Measurements from ENCODE around the gene FANK1.

The FANK1 gene

GRCh38 chr10:125852487-125852886 lies 43.9 kb upstream of the FANK1 start:
- no peaks in the 10 kb centered on the region for H3K4me1 ChIP-seq (ENCODE audit: control extremely low read depth in 1 of 4, control insufficient read depth in 4 of 4, insufficient read depth in 4 of 4, low read length in 3 of 4)
- H3K27ac ChIP-seq (ENCODE audit: insufficient read depth in 1 of 2, low read depth in 1 of 2, low read length in 2 of 2, poor library complexity in 1 of 2, severe bottlenecking in 2 of 2) = no peak overlapping the region
- H3K9me3 ChIP-seq (ENCODE audit: control extremely low read depth in 1 of 5, control insufficient read depth in 4 of 5, insufficient read depth in 2 of 5, low read depth in 1 of 5, low read length in 4 of 5) = no peaks in the 10 kb centered on the region
- no peak overlapping the region for H3K4me3 ChIP-seq (ENCODE audit: control insufficient read depth in 1 of 7, extremely low read depth in 1 of 7, insufficient read depth in 4 of 7, low read depth in 2 of 7, low read length in 6 of 7)
- no peak for DNase-seq
- WGBS (ENCODE audit: insufficient coverage) = 99% methylated on average over 7 of the region's 7 CpGs
- no peaks in the 10 kb centered on the region for H3K27me3 ChIP-seq (replicated peaks in 2 of 5; ENCODE audit: control insufficient read depth in 4 of 5, insufficient read depth in 5 of 5, low read length in 4 of 5)
- ChIA-PET CTCF (no interaction called here), POLR2A (no interaction called here)
- H3K36me3 ChIP-seq (ENCODE audit: control insufficient read depth in 4 of 4, insufficient read depth in 4 of 4, low read length in 3 of 4) = peaks cover 16 to 54% (median 42%) of the 10 kb centered on the region in 4 experiments

- CTCF ChIA-PET = no interaction called here
- Histone ChIP-seq H3K9me3 (ENCODE audit: control extremely low read depth in 1 of 5, control insufficient read depth in 4 of 5, insufficient read depth in 2 of 5, low read depth in 1 of 5, low read length in 4 of 5) (no peaks in the 10 kb centered on the region), H3K4me3 (ENCODE audit: control insufficient read depth in 1 of 7, extremely low read depth in 1 of 7, insufficient read depth in 4 of 7, low read depth in 2 of 7, low read length in 6 of 7) (no peak overlapping the region), H3K36me3 (ENCODE audit: control insufficient read depth in 4 of 4, insufficient read depth in 4 of 4, low read length in 3 of 4) (peaks cover 3 to 36% (median 19%) of the 10 kb centered on the region in 4 experiments), H3K27me3 (replicated peaks in 2 of 5; ENCODE audit: control insufficient read depth in 4 of 5, insufficient read depth in 5 of 5, low read length in 4 of 5) (no peaks in the 10 kb centered on the region), H3K4me1 (ENCODE audit: control extremely low read depth in 1 of 4, control insufficient read depth in 4 of 4, insufficient read depth in 4 of 4, low read length in 3 of 4) (no peaks in the 10 kb centered on the region), H3K27ac (ENCODE audit: insufficient read depth in 1 of 2, low read depth in 1 of 2, low read length in 2 of 2, poor library complexity in 1 of 2, severe bottlenecking in 2 of 2) (no peak overlapping the region)
- WGBS (ENCODE audit: insufficient coverage) = 94% methylated on average over 2 of the region's 2 CpGs
- POLR2A ChIA-PET = no interaction called here
- DNase-seq = no peak
Observed at GRCh38 chr10:125857185-125857760, 39.1 kb upstream of the FANK1 start.

- CTCF ChIA-PET = interaction anchor here (0.6 to 0.9 kb wide), 2 partner anchors 10 to 20 kb away, joined by 3 read pairs; no protein-coding TSS in a partner anchor
Observed at GRCh38 chr10:125859128-125859817, 37.1 kb upstream of the FANK1 start.

GRCh38 chr10:125865120-125865519 lies 31.2 kb upstream of the FANK1 start:
- no peak for DNase-seq
- Histone ChIP-seq H3K4me3 (ENCODE audit: control insufficient read depth in 1 of 7, extremely low read depth in 1 of 7, insufficient read depth in 4 of 7, low read depth in 2 of 7, low read length in 6 of 7) (no peak overlapping the region), H3K36me3 (ENCODE audit: control insufficient read depth in 4 of 4, insufficient read depth in 4 of 4, low read length in 3 of 4) (peaks cover 5 to 21% (median 19%) of the 10 kb centered on the region in 4 experiments), H3K4me1 (ENCODE audit: control extremely low read depth in 1 of 4, control insufficient read depth in 4 of 4, insufficient read depth in 4 of 4, low read length in 3 of 4) (no peaks in the 10 kb centered on the region), H3K27ac (ENCODE audit: insufficient read depth in 1 of 2, low read depth in 1 of 2, low read length in 2 of 2, poor library complexity in 1 of 2, severe bottlenecking in 2 of 2) (no peak overlapping the region), H3K27me3 (replicated peaks in 2 of 5; ENCODE audit: control insufficient read depth in 4 of 5, insufficient read depth in 5 of 5, low read length in 4 of 5) (no peaks in the 10 kb centered on the region), H3K9me3 (ENCODE audit: control extremely low read depth in 1 of 5, control insufficient read depth in 4 of 5, insufficient read depth in 2 of 5, low read depth in 1 of 5, low read length in 4 of 5) (no peaks in the 10 kb centered on the region)
- ChIA-PET POLR2A (interaction anchor here (0.5 kb wide), 1 partner anchor 29 kb away, joined by 3 read pairs; no protein-coding TSS in a partner anchor), CTCF (interaction anchor here (0.7 to 1.1 kb wide), 3 partner anchors 18 to 639 kb away, joined by 3 read pairs; no protein-coding TSS in a partner anchor)
- 100% methylated on average over 2 of the region's 3 CpGs for WGBS (ENCODE audit: insufficient coverage)

More at GRCh38 chr10:125859128-125859817, 37.1 kb upstream of the FANK1 start:
- Histone ChIP-seq H3K4me3 (ENCODE audit: control insufficient read depth in 1 of 7, extremely low read depth in 1 of 7, insufficient read depth in 4 of 7, low read depth in 2 of 7, low read length in 6 of 7) (no peak overlapping the region), H3K36me3 (ENCODE audit: control insufficient read depth in 4 of 4, insufficient read depth in 4 of 4, low read length in 3 of 4) (peaks cover 5 to 33% (median 16%) of the 10 kb centered on the region in 4 experiments), H3K4me1 (ENCODE audit: control extremely low read depth in 1 of 4, control insufficient read depth in 4 of 4, insufficient read depth in 4 of 4, low read length in 3 of 4) (no peaks in the 10 kb centered on the region), H3K27me3 (replicated peaks in 2 of 5; ENCODE audit: control insufficient read depth in 4 of 5, insufficient read depth in 5 of 5, low read length in 4 of 5) (no peaks in the 10 kb centered on the region), H3K9me3 (ENCODE audit: control extremely low read depth in 1 of 5, control insufficient read depth in 4 of 5, insufficient read depth in 2 of 5, low read depth in 1 of 5, low read length in 4 of 5) (no peaks in the 10 kb centered on the region), H3K27ac (ENCODE audit: insufficient read depth in 1 of 2, low read depth in 1 of 2, low read length in 2 of 2, poor library complexity in 1 of 2, severe bottlenecking in 2 of 2) (no peak overlapping the region)
- WGBS (ENCODE audit: insufficient coverage) = 100% methylated on average over 3 of the region's 4 CpGs
- DNase-seq = no peak
- POLR2A ChIA-PET = no interaction called here

- Histone ChIP-seq H3K27me3 (replicated peaks in 2 of 5; ENCODE audit: control insufficient read depth in 4 of 5, insufficient read depth in 5 of 5, low read length in 4 of 5) (no peaks in the 10 kb centered on the region), H3K36me3 (ENCODE audit: control insufficient read depth in 4 of 4, insufficient read depth in 4 of 4, low read length in 3 of 4) (peaks cover 6 to 21% (median 18%) of the 10 kb centered on the region in 4 experiments), H3K27ac (ENCODE audit: insufficient read depth in 1 of 2, low read depth in 1 of 2, low read length in 2 of 2, poor library complexity in 1 of 2, severe bottlenecking in 2 of 2) (no peak overlapping the region), H3K4me1 (ENCODE audit: control extremely low read depth in 1 of 4, control insufficient read depth in 4 of 4, insufficient read depth in 4 of 4, low read length in 3 of 4) (no peaks in the 10 kb centered on the region), H3K9me3 (ENCODE audit: control extremely low read depth in 1 of 5, control insufficient read depth in 4 of 5, insufficient read depth in 2 of 5, low read depth in 1 of 5, low read length in 4 of 5) (no peaks in the 10 kb centered on the region), H3K4me3 (ENCODE audit: control insufficient read depth in 1 of 7, extremely low read depth in 1 of 7, insufficient read depth in 4 of 7, low read depth in 2 of 7, low read length in 6 of 7) (no peak overlapping the region)
- ChIA-PET CTCF (interaction anchor here (1.1 kb wide), 1 partner anchor 637 kb away, joined by 3 read pairs; no protein-coding TSS in a partner anchor), POLR2A (no interaction called here)
- DNase-seq = no peak
- 95% methylated on average over 7 of the region's 7 CpGs for WGBS (ENCODE audit: insufficient coverage)
Observed at GRCh38 chr10:125866421-125867029, 29.8 kb upstream of the FANK1 start.

GRCh38 chr10:125868372-125868975 lies 27.9 kb upstream of the FANK1 start:
- Histone ChIP-seq H3K9me3 (ENCODE audit: control extremely low read depth in 1 of 5, control insufficient read depth in 4 of 5, insufficient read depth in 2 of 5, low read depth in 1 of 5, low read length in 4 of 5) (no peaks in the 10 kb centered on the region), H3K36me3 (ENCODE audit: control insufficient read depth in 4 of 4, insufficient read depth in 4 of 4, low read length in 3 of 4) (peaks cover 7 to 24% (median 18%) of the 10 kb centered on the region in 4 experiments), H3K27me3 (replicated peaks in 2 of 5; ENCODE audit: control insufficient read depth in 4 of 5, insufficient read depth in 5 of 5, low read length in 4 of 5) (no peaks in the 10 kb centered on the region), H3K4me1 (ENCODE audit: control extremely low read depth in 1 of 4, control insufficient read depth in 4 of 4, insufficient read depth in 4 of 4, low read length in 3 of 4) (no peaks in the 10 kb centered on the region), H3K27ac (ENCODE audit: insufficient read depth in 1 of 2, low read depth in 1 of 2, low read length in 2 of 2, poor library complexity in 1 of 2, severe bottlenecking in 2 of 2) (no peak overlapping the region), H3K4me3 (ENCODE audit: control insufficient read depth in 1 of 7, extremely low read depth in 1 of 7, insufficient read depth in 4 of 7, low read depth in 2 of 7, low read length in 6 of 7) (no peak overlapping the region)
- 75% methylated on average over 5 of the region's 7 CpGs for WGBS (ENCODE audit: insufficient coverage)
- ChIA-PET CTCF (interaction anchor here (0.8 to 2.7 kb wide), 9 partner anchors 10 to 112 kb away, joined by 3 to 12 read pairs (median 3); no protein-coding TSS in a partner anchor), POLR2A (no interaction called here)
- DNase-seq = peak; percentile 55 to 75 (median 69)

Data from common myeloid progenitor, CD34-positive (primary cell).